GM19351 (cell line): ENCODE results near the gene ZNF274.
"Not testable (repeated sequence)": the region's sequence is repeated elsewhere in the genome, so short reads cannot be mapped to it uniquely, and the experiment has no call there.

ENCODE experiments used
- ATAC-seq: cut with Tn5 transposase; IDR thresholded peaks from one replicate; pipeline ENCODE4 v1.9.1; 2021; ENCODE audit warnings: mild to moderate bottlenecking, moderate library complexity; ENCODE audit not compliant: unreplicated experiment

Gene ZNF274

DNA sequence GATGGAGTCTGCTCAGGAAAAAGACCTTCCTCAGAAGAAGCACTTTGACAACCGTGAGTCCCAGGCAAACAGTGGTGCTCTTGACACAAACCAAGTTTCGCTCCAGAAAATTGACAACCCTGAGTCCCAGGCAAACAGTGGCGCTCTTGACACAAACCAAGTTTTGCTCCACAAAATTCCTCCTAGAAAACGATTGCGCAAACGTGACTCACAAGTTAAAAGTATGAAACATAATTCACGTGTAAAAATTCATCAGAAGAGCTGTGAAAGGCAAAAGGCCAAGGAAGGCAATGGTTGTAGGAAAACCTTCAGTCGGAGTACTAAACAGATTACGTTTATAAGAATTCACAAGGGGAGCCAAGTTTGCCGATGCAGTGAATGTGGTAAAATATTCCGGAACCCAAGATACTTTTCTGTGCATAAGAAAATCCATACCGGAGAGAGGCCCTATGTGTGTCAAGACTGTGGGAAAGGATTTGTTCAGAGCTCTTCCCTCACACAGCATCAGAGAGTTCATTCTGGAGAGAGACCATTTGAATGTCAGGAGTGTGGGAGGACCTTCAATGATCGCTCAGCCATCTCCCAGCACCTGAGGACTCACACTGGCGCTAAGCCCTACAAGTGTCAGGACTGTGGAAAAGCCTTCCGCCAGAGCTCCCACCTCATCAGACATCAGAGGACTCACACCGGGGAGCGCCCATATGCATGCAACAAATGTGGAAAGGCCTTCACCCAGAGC lies 29.6 kb downstream of the ZNF274 start:
- no peak for ATAC-seq

GRCh38 chr19:58213075-58213369 lies 30.2 kb downstream of the ZNF274 start:
- no peak for ATAC-seq

DNA sequence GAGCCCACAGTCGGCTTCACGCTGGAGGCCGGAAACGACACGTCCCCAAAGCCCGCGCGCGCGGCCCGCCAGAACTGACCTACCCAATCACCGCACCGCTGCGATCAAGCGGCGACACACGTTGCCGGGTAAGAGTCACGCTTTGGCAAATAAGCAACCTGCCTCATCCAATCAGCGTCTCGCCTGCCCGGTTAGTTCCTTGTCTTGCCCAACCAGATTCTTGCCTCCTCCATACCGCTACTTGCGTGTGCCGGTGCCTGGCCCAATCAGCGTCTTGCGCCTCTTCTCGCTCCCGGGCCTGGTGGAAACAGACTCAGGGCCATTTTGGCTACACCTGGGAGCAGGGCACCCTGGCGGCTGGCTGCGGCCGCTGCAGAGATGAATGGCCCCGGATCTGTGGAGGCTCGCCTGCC lies 34.2 kb downstream of the ZNF274 start:
- no peak for ATAC-seq

GRCh38 chr19:58217607-58218391 lies 34.9 kb downstream of the ZNF274 start:
- ATAC-seq, result no peak

DNA sequence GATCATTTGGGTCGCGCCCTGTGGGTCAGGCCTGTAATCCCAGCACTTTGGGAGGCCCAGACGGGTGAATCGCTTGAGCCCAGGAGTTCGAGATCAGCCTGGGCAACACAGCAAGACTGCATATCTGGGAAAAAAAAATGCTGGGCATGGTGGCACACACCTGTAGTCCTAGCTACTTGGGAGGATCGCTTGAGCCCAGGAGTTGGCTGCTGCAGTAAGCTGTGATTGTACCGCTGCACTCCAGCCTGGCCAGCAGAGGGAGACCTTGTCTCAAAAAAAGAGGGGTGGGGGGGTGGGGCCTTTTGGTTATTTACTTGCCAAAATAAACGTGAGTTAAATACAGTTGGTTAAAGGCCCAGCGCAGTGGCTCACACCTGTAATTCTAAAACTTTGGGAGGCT lies 36.0 kb downstream of the ZNF274 start:
- ATAC-seq, result no peak

- no peak for ATAC-seq
Observed at GRCh38 chr19:58227964-58228584, 45.2 kb downstream of the ZNF274 start.

- peak; percentile 92 for ATAC-seq
Observed at GRCh38 chr19:58228585-58229254, 45.9 kb downstream of the ZNF274 start, which contains the start of gene ZNF544. Gene ZNF544 (plus strand): TSS chr19:58228914. CDS start chr19:58244024, 15,110 bp downstream.

DNA sequence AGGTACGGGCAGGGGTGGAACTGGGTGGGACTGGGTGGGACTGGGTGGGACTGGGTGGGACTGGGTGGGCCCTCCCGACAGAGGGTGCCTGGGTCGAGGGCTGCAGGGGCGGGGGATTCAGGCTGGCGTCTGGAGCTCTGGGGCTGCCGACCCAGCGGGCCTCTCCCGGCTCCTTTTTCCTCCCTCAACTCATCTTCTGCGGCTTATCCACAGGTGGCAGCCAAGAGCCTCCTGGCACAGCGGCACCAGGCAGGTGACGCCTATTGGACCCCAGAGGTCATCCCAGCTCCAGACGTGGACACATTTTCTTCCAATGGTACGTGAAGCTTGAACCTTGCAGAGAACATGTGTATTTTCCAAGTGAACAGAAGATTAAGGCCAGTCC lies 46.4 kb downstream of the ZNF274 start:
- ATAC-seq, result no peak

DNA sequence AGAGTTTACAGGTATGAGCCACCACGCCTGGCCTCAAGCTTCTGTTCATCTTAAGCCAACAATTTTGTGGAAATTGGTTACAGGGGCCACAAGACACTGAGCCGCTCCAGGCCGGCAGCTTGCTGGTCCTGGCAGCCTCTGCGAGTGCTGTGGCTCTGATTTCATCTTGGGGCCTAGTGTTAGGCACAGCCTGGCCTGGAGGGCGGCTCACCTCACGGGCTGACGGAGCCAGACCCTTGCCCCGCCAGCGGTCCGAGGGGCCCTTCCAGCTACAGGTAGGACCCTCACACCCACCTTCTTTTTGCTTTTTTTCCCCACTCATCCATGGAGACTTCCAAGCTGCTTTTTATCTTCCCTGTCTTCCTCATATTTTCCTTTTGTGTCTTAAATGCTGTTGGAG lies 54.5 kb downstream of the ZNF274 start:
- no peak for ATAC-seq

- no peak for ATAC-seq
Observed at GRCh38 chr19:58243351-58243750, 60.5 kb downstream of the ZNF274 start.

GRCh38 chr19:58248886-58249285 lies 66.0 kb downstream of the ZNF274 start:
- no peak for ATAC-seq

- ATAC-seq, result no peak
Observed at GRCh38 chr19:58252102-58252685, 69.3 kb downstream of the ZNF274 start.

DNA sequence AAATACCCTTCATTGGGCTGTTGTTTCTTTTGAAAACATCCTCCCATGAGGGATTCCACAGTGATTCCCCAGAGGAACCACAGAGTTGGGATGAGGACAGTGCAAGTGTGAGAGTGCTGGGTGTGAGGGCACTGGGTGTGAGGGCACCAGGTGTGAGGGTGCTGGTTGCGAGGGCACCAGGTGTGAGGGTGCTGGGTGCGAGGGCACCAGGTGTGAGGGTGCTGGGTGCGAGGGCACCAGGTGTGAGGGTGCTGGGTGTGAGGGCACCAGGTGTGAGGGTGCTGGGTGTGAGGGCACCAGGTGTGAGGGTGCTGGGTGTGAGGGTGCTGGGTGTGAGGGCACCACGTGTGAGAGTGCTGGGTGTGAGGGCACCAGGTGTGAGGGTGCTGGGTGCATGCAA lies 75.4 kb downstream of the ZNF274 start:
- not testable (repeated sequence) for ATAC-seq

GRCh38 chr19:58261600-58261967 lies 78.7 kb downstream of the ZNF274 start:
- no peak for ATAC-seq

DNA sequence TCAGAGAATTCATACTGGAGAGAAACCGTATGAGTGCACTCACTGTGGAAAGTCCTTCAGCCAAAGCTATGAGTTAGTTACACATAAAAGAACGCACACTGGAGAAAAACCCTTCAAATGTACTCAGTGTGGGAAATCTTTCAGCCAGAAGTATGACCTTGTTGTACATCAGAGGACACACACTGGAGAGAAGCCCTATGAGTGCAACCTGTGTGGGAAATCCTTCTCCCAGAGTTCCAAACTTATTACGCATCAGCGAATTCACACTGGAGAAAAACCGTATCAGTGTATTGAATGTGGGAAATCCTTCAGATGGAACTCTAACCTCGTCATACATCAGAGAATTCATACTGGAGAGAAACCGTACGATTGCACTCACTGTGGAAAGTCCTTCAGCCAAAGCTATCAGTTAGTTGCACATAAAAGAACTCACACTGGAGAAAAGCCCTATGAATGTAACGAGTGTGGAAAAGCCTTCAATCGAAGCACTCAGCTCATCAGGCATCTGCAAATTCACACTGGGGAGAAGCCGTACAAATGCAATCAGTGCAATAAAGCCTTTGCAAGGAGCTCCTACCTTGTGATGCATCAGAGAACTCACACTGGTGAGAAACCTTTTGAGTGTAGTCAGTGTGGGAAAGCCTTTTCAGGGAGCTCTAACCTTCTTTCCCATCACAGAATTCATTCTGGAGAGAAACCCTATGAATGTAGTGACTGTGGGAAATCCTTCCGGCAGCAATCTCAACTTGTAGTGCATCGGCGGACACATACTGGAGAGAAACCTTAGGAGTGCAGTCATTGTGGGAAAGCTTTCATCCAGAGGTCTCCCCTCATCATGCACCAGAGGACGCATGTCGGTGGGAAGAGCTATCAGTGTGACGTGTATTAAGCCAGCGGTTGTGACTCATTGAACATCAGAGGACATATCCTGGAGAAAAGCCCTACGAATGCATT lies 79.4 kb downstream of the ZNF274 start:
- no peak for ATAC-seq

- no peak for ATAC-seq
Observed at GRCh38 chr19:58262922-58263296, 80.0 kb downstream of the ZNF274 start.
